Neural cell (in vitro differentiated cells): ENCODE data around the gene CACNA1C. TPM values are rescaled to one million over a fixed set of nuclear protein-coding genes. Genes with fewer than 3 reads are reported as not detected.

Source experiments
- H2AFZ ChIP-seq: fragments of 200-600, 300-800 bp; sonication (generic), shearing (Covaris generic); 2 replicates; pipeline ENCODE4 v1.6.0; 2014; ENCODE audit warnings: low read depth, mild to moderate bottlenecking, antibody characterized with exemption, low read length, moderate library complexity
- H3F3A ChIP-seq: fragments of 200-600 bp; shearing (Covaris generic); 2 replicates; pipeline ENCODE4 v1.6.1; 2016; ENCODE audit warnings: mild to moderate bottlenecking, moderate library complexity, mixed read lengths, antibody characterized with exemption, low read length; ENCODE audit not compliant: insufficient read depth, poor library complexity, severe bottlenecking
- H3K27ac ChIP-seq: fragments of 200-600, 300-800 bp; sonication (generic), shearing (Covaris generic); 2 replicates; pipeline ENCODE4 v1.5.1; 2014; ENCODE audit warnings: mild to moderate bottlenecking, low read length, moderate library complexity
- H3K27me3 ChIP-seq: fragments of 300-800, 200-600 bp; sonication (generic), shearing (Covaris generic); 2 replicates; pipeline ENCODE4 v1.6.0; 2014; ENCODE audit warnings: mild to moderate bottlenecking, low read depth, low read length, moderate library complexity; ENCODE audit not compliant: insufficient read depth
- H3K36me3 ChIP-seq: fragments of 300-800, 200-600 bp; sonication (generic), shearing (Covaris generic); 2 replicates; pipeline ENCODE4 v1.5.1; 2014; ENCODE audit warnings: mild to moderate bottlenecking, antibody characterized with exemption, low read length, moderate library complexity; ENCODE audit not compliant: insufficient read depth
- H3K4me2 ChIP-seq: fragments of 300-800, 200-600 bp; sonication (generic), shearing (Covaris generic); 2 replicates; pipeline ENCODE4 v1.6.0; 2014; ENCODE audit warnings: mild to moderate bottlenecking, low read length
- H3K4me3 ChIP-seq: fragments of 300-800, 200-600 bp; sonication (generic), shearing (Covaris generic); 2 replicates; pipeline ENCODE4 v1.5.1; 2014; ENCODE audit warnings: mild to moderate bottlenecking, low read length, moderate library complexity
- H3K79me2 ChIP-seq: fragments of 200-600 bp; shearing (Covaris generic); replicated peaks from 2 replicates; pipeline ENCODE4 v1.6.0; 2014; ENCODE audit warnings: mild to moderate bottlenecking, low read length, moderate library complexity; ENCODE audit not compliant: insufficient read depth
- H3K9ac ChIP-seq: fragments of 300-800, 200-600 bp; sonication (generic), shearing (Covaris generic); 2 replicates; pipeline ENCODE4 v1.6.1; 2016; ENCODE audit warnings: mild to moderate bottlenecking, low read length, mixed read lengths
- H3K9me2 ChIP-seq: fragments of 200-600 bp; shearing (Covaris generic); 2 replicates; pipeline ENCODE4 v1.6.1; 2016; ENCODE audit warnings: mild to moderate bottlenecking, low read length, mixed read lengths; ENCODE audit not compliant: insufficient read depth
- H3K9me3 ChIP-seq: fragments of 200-600, 300-800 bp; sonication (generic), shearing (Covaris generic); 2 replicates; pipeline ENCODE4 v1.6.1; 2016; ENCODE audit warnings: mild to moderate bottlenecking, mixed run types, low read length, moderate library complexity, mixed read lengths
- H4K20me1 ChIP-seq: fragments of 200-600 bp; shearing (Covaris generic); 2 replicates; pipeline ENCODE4 v1.6.1; 2016; ENCODE audit warnings: mild to moderate bottlenecking, mixed run types; ENCODE audit not compliant: insufficient read depth
- CTCF ChIP-seq: fragments of 450-650 bp; IDR thresholded peaks from 2 replicates; pipeline ENCODE4 v1.5.1; 2014; ENCODE audit warnings: antibody characterized with exemption, mild to moderate bottlenecking, moderate library complexity; ENCODE audit not compliant: poor library complexity, severe bottlenecking
- EP300 ChIP-seq: fragments of 450-650 bp; conservative IDR thresholded peaks from 2 replicates; pipeline ENCODE4 v1.6.1; 2014; ENCODE audit warnings: antibody characterized with exemption, mild to moderate bottlenecking, moderate library complexity; ENCODE audit not compliant: poor library complexity, severe bottlenecking
- EZH2 ChIP-seq: fragments of 200-600, 300-800 bp; shearing (Covaris generic), sonication (generic); IDR thresholded peaks from 2 replicates; pipeline ENCODE4 v1.6.1; 2014; ENCODE audit warnings: antibody characterized with exemption, low read length, borderline replicate concordance, mild to moderate bottlenecking; ENCODE audit not compliant: insufficient read depth, poor library complexity, severe bottlenecking
- MXI1 ChIP-seq: fragments of 450-650 bp; conservative IDR thresholded peaks from 2 replicates; pipeline ENCODE4 v1.6.1; 2014; ENCODE audit warnings: antibody characterized with exemption, mild to moderate bottlenecking; ENCODE audit not compliant: poor library complexity, severe bottlenecking
- POLR2AphosphoS5 ChIP-seq: IDR thresholded peaks from 2 replicates; pipeline ENCODE4 v1.6.1; 2012
- RAD21 ChIP-seq: fragments of 450-650 bp; conservative IDR thresholded peaks from 2 replicates; pipeline ENCODE4 v1.6.1; 2014; ENCODE audit warnings: antibody characterized with exemption, mild to moderate bottlenecking, moderate library complexity
- SMC3 ChIP-seq: fragments of 450-650 bp; conservative IDR thresholded peaks from 2 replicates; pipeline ENCODE4 v1.6.1; 2014; ENCODE audit warnings: antibody characterized with exemption, mild to moderate bottlenecking, moderate library complexity; ENCODE audit not compliant: poor library complexity
- TAF1 ChIP-seq: IDR thresholded peaks from 2 replicates; pipeline ENCODE4 v1.6.1; 2012; ENCODE audit warnings: low read depth
- polyA plus RNA-seq: library from polyadenylated mRNA; depleted of rRNA; stranded (reverse); fragments of >200 nt; gene quantifications from 2 replicates; pipeline ENCODE4 v1.2.3, GENCODE V29; 2014
- TF ChIP-seq, protein P1 (sequence below): IDR thresholded peaks from 2 replicates; pipeline ENCODE4 v1.6.1; 2012; ENCODE audit warnings: borderline replicate concordance

CACNA1C gene
- polyA plus RNA-seq, 1 donor from 2014 or later = 9.7 TPM

DNA sequence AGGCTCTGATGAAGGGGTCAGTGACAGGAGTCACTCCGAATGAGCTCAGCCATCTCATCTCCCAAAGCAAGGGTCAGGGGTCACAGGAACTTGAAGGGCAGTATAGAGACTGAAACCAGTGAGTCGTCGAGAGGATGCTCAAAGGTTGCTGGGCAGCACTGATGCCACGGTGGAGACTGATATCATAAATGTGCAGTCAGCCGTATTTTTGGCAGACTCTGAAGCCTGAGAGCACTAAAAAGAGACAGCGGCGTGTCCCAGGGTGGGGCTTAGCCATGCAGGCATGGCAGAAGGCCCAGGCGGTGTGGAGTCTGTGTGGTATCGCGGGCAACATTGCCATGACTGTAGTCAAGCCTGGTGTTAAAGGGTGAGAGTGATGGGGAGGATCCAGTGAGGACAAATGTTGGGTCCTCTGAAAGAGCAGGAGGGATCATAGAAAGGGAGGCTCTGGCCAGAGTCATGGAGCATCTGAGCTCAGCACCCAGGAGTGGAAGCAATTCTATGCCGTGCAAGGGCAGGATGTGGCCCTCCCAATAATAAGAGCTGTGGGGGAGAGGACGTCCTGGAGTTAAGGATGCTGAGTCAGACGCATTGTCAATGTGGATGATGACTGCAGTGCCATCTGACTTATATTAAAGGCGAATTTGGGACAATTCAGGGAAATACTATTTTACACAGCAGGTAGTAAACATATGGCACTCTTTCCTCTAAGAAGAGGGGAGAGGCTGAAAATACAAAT, 500.8 kb downstream of the CACNA1C start:
- Histone ChIP-seq H3K4me2 (no peak overlapping the region), H3K9me3 (no peaks in the 10 kb centered on the region), H3F3A (no peaks in the 10 kb centered on the region), H3K36me3 (peaks cover 5% of the 10 kb centered on the region), H2AFZ (no peak overlapping the region), H3K9me2 (no peaks in the 10 kb centered on the region), H3K9ac (no peak overlapping the region), H3K27me3 (no peaks in the 10 kb centered on the region), H3K27ac (no peak overlapping the region), H3K79me2 (no peaks in the 10 kb centered on the region), H4K20me1 (no peaks in the 10 kb centered on the region), H3K4me3 (no peak overlapping the region)
- TF ChIP-seq SMC3 = no peak
- TF ChIP-seq TAF1 = no peak
- no peak for TF ChIP-seq EP300
- TF ChIP-seq RAD21 = no peak
- TF ChIP-seq, protein P1, sequence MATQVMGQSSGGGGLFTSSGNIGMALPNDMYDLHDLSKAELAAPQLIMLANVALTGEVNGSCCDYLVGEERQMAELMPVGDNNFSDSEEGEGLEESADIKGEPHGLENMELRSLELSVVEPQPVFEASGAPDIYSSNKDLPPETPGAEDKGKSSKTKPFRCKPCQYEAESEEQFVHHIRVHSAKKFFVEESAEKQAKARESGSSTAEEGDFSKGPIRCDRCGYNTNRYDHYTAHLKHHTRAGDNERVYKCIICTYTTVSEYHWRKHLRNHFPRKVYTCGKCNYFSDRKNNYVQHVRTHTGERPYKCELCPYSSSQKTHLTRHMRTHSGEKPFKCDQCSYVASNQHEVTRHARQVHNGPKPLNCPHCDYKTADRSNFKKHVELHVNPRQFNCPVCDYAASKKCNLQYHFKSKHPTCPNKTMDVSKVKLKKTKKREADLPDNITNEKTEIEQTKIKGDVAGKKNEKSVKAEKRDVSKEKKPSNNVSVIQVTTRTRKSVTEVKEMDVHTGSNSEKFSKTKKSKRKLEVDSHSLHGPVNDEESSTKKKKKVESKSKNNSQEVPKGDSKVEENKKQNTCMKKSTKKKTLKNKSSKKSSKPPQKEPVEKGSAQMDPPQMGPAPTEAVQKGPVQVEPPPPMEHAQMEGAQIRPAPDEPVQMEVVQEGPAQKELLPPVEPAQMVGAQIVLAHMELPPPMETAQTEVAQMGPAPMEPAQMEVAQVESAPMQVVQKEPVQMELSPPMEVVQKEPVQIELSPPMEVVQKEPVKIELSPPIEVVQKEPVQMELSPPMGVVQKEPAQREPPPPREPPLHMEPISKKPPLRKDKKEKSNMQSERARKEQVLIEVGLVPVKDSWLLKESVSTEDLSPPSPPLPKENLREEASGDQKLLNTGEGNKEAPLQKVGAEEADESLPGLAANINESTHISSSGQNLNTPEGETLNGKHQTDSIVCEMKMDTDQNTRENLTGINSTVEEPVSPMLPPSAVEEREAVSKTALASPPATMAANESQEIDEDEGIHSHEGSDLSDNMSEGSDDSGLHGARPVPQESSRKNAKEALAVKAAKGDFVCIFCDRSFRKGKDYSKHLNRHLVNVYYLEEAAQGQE = no peak
- no peak for TF ChIP-seq CTCF
- TF ChIP-seq MXI1 = no peak
- TF ChIP-seq EZH2 = no peak
- TF ChIP-seq POLR2AphosphoS5 = no peak

DNA sequence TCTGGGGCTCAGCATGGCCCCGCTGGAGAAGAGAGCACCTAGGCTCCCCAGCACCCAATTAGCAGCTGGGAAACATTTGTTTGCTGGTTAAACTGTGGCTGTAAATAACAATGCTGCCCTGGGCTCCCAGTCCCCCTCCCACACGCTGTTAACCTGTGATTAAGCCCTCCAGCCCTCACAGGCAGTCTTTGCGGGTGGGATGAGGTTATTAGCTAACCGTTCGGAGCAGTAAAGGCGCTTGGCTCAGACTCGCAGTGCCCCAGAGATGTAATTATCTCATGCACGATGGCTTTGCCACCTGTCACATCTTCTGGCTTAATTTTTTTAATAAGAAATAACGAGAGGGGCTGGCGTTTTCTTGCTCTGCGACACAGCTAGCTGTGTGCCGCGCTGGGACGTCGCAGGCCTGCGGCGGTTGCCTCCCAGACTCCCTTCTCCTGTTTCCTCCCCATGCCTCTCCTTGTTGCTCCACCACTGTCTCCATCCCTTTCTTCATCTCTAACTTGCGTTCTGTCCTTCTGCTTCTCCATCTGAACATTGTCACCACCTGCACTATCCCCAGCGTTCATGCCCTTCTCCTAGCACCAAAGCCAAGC, 502.8 kb downstream of the CACNA1C start:
- peak; percentile 18 for TF ChIP-seq EP300
- TF ChIP-seq POLR2AphosphoS5 = peak; percentile 33
- TF ChIP-seq EZH2 = no peak
- no peaks in the 10 kb centered on the region for H3K9me3 ChIP-seq
- no peak overlapping the region for H3K4me2 ChIP-seq
- peak overlapping the region; percentile 30 for H3K4me3 ChIP-seq
- H3K27ac ChIP-seq = peak overlapping the region; percentile 25
- no peak overlapping the region for H3K9ac ChIP-seq
- H2AFZ ChIP-seq = no peak overlapping the region
- no peaks in the 10 kb centered on the region for H3K79me2 ChIP-seq
- no peaks in the 10 kb centered on the region for H4K20me1 ChIP-seq
- no peaks in the 10 kb centered on the region for H3K27me3 ChIP-seq
- H3K9me2 ChIP-seq = no peaks in the 10 kb centered on the region
- H3K36me3 ChIP-seq = peaks cover 5% of the 10 kb centered on the region
- H3F3A ChIP-seq = no peaks in the 10 kb centered on the region
